Amniotic epithelial cell (primary cell): ENCODE measurements around the gene CCL26.
"Not testable (repeated sequence)": the region's sequence is repeated elsewhere in the genome, so short reads cannot be mapped to it uniquely, and the experiment has no call there.

Experiments used
- DNase-seq: peaks from one replicate; pipeline ENCODE4 v3.0.0-alpha.2; 2010; ENCODE audit warnings: low read depth

CCL26 gene

DNA sequence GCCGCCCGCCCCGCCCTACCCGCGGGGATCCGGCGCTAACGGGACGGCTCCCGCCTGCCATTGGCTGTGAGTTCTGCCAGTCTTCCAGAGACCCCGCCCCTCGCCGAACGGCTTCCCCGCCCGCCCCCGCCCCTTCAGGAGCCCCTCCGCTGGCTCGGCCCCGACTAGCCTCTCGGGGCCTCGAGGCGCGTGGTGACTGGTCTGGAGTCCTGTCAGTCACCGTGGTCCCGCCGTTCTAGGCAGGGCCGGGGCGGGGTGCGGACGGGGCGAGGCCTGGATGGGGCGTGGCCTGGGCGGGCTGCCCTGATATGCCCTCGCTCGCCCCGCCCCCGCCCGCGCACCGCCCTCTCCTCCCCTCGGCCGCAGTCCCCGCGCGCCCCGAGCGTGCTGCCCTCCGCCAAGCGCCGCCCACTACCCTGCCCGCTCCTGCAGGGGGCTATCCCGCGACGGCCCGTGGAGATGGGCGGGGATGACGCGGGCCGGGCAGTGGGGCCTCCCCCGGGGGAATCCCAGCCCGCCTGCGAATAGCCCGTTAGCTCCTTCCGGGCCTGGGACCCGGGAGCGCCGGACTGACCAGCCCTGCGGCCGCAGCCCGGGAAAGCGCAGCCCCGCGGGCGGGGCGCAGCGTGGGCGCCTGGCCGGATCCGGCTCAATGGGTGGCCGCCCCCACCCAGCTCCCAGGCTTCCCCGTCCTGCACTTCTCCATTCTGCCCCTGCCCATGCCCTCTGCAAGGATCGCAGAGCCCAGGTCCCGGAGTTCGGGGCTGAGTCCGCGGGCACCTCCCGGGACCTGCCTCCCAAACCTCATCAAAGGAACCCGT, 32.8 kb downstream of the CCL26 start:
- peak; percentile 96 for DNase-seq

DNA sequence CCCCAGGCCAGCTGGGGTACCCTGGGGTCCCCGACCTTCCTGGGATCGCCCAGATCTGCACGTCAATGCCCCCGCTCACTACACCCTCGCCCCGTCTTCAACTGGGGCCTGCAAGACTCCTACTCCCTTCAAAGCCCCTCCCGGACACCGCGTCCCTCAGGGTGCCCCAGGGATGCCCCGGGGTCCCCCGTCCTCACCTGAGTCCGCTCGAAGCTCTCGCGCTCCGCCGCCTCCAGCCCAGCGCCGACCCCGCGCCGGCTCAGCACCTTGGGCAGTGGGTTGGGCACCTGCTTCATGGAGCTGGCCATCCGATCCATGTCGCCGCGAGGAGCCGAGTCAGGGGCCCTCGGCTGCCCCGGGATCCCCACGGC, 33.4 kb downstream of the CCL26 start, which contains the start of gene HIP1:
Gene HIP1, minus strand, starts transcription at position 338 of the 371 bp plus-strand sequence. Its CDS starts 21 bp downstream, at position 317.
- no peak for DNase-seq

GRCh38 chr7:75737856-75738603, 34.0 kb downstream of the CCL26 start:
- DNase-seq = no peak

DNA sequence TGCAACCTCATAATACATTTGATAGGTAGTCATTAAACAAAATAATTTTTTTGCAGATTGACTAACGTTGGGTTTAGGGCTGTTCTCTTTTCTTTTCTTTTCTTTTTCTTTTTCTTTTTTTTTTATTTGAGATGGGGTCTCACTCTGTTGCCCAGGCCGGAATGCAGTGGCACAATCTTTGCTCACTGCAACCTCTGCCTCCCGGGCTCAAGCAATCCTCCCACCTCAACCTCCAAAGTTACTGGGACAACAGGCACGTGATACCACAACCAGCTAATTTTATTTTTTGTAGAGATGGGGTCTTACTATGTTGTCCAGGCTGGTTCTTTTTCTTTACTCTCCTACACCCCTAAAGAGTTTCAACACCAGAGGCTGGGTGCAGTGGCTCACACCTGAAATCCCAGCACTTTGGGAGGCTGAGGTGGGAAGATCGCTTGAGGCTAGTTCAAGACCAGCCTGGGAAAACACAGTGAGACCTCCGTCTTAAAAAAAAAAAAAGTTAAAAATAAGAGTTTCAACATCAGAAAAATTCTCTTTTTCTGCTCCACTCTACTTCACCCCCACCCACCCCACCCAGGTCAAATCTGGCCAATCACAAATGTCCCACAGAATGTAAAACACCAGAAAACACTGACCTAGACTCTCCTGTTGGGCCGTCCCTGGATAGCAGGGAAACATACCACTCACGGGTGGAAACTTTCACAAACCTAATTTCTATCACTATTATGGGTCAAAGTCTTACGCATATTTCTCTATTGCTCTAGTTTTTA, 36.2 kb downstream of the CCL26 start:
- no peak for DNase-seq

DNA sequence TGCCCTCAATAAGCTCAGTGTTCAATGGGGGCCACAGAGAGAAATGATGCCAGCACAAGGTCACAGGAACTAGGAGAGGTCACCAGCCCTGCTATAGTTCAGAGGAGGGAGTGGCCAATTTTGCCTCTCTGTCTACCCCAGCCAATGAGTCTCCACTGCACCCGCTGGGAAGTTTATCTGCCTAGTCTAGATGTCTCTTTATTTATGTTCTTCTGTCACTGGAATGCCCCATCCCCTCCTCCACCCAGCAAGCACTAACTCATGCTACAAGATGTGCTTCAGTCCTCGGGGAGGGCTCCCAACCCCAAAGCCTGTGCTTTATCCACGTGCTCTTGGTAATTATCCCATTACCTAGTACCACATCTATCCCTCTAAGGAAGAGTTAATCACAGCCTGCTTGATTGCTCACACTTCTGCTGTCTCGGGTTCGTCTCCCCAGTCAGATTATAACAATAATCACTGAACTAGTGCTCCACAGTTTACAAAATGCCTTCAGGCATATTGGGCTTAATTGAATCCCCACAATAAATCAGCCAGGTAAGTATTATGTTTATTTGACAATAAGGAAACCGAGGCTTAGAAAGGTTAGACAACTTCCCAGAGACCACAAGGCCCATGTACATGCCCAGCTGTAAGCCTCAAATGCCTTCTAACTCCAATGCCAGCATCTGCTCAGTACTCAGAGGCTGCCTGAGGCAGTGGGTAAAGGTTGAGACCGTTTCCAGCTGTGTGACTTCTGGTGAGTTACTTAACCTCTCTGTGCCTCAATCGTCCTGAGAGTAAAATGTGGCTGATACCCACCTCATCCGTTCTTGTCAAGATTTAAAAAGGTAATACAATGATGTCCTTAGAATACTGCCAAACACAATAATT, 37.2 kb downstream of the CCL26 start:
- peak; percentile 93 for DNase-seq

- peak; percentile 88 for DNase-seq
Observed at GRCh38 chr7:75732764-75733630, 39.0 kb downstream of the CCL26 start.

- no peak for DNase-seq
Observed at GRCh38 chr7:75732016-75732521, 39.9 kb downstream of the CCL26 start.

DNA sequence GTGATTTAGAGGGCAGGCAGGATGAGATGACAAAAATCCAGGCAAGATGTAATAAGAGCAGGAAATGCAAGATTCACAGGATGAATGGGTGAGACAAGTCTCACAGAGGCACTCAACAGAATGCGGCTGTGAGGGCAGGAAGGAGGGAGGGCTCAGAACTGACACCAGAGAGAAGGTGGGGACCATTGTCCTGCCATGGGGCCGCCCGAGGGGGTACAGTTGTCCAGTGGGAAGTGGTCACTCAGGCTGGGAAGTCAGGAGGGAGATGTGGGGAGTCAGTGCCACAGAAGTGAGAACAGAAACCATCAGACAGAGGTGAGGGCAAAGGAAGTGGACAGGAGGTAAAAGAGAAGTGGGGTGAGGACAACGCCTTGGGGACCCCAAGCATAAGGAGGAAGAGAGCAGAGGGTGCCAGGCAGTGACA, 42.1 kb downstream of the CCL26 start:
- DNase-seq = no peak

DNA sequence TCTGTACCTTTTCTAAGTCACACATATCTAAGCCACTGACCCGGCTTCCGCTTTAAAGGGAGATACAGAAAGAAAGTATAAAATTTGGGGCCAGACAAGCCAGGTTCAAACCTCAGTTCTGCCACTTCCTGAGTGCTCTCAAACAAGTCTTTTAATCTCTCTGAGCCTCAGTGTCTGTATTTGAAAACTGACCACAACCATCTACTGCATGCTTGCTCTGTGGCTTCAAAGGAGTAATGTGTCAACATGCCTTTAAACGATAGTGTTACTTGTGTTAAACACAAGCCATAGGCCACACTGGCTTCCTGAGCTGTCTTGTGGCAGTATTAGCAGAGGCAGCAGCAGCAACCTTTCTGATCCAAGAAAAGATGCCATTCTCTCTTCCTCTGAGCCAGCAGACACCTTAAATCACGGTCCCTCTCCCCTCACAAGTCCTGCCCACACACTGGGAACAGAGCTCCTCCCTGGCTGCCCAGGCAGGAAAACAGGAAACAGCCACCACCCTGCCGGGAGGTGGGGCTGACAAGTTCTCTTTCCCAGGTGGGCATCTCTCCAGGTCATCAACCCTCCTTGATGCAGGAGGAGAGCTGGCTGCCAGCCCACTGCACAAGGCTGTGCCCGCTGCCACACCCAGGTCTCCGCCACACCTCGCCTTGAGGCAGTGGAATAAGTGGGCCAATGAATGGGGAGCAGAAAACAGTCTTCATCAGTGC, 44.0 kb downstream of the CCL26 start:
- peak; percentile 82 for DNase-seq

DNA sequence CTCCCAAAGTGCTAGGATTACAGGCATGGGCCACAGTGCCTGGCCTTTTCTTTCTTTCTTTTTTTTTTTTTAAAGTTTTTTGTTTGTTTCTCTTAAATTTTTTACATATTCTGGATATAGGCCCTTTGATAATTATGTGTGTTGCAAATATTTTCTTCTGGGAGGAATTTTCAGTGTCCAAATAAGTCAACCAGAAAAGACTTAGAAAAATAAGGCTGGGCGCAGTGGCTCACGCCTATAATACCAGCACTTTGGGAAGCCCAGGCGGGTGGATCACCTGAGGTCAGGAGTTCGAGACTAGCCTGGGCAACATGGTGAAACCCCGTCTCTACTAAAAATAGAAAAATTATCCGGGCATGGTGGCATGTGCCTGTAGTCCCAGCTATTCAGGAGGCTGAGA, 44.7 kb downstream of the CCL26 start:
- DNase-seq = not testable (repeated sequence)

DNA sequence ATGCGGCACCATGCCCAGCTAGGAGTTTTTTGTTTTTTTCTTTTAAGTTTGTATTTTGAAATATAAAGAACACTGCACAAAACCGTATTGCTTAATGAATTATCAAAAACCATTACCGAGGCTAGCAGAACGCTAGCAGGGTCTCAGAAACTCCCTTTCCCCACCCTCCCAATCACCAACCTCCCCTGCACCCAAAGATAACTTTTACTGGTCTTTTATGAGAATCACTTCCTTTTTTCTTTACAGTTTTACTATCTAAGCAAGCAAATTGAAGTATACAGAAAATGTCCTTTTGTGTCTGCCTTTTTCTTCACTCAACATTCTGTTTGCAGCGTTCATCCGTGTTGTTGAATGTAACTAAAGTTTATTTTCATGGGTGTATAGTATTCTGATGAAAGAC, 46.7 kb downstream of the CCL26 start:
- no peak for DNase-seq

- DNase-seq = no peak
Observed at GRCh38 chr7:75723444-75723843, 48.6 kb downstream of the CCL26 start.

DNA sequence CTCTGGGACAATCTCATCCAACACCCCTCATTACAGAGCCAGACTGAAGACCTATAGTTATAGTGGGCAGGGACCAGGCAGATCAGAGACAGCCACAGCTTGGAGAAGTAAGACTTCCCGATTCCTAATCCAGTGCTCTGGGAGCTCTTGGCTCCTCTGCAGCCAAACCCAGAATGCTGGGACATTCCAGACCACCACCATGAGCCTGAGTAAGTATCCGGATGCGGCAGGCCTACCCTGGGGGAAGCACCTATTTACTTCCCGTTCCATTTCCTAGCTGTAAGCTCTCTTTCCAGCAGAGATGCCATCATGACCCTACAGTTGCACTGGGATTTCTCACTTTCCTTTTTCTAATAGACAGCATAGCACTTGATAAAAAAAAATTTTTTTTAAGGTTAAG, 49.6 kb downstream of the CCL26 start:
- DNase-seq = no peak

- not testable (repeated sequence) for DNase-seq
Observed at GRCh38 chr7:75721922-75722321, 50.1 kb downstream of the CCL26 start.

DNA sequence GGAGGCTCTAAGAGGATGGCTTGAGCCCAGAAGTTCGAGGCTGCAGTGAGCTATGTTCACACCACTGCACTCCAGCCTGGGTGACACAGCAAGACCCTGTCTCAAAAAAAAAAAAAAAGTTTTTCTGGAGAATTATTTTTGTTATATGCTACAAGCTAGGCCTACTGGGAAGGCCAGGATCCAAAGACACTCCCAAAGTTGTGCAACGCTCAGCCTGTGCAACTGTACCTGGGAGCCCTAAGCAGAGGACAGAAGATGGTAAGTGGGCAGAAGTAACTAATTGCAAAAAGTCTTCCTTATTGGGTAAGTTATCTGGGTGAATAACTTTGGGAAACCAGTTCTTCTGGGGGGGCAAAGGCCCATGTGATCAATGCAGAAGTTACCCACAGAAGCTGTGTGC, 50.6 kb downstream of the CCL26 start:
- DNase-seq = no peak

- no peak for DNase-seq
Observed at GRCh38 chr7:75719626-75720025, 52.4 kb downstream of the CCL26 start.
